Renal cortex interstitium (tissue), 11 donors: Measurements from ENCODE around the gene TC2N. TPM values are rescaled to one million over a fixed set of nuclear protein-coding genes. Genes with fewer than 3 reads are reported as not detected.
"Not testable (repeated sequence)": the region's sequence is repeated elsewhere in the genome, so short reads cannot be mapped to it uniquely, and the experiment has no call there.

Experiments used
- DNase-seq, 11 donors: peaks; one replicate each; pipeline ENCODE4 v3.0.0-alpha.2; 2013; ENCODE audit warnings: low read depth in 9 of 11, low spot score in 4 of 11; ENCODE audit errors: extremely low read depth in 1 of 11
- polyA plus RNA-seq, 3 donors: library from polyadenylated mRNA; unstranded; fragments of 120-200 nt; gene quantifications; one replicate each; pipeline ENCODE4 v1.2.1, GENCODE V29; 2013; ENCODE audit not compliant: insufficient read length in 3 of 3

Gene TC2N
- polyA plus RNA-seq, 3 donors: 7.9 to 34.9 (median 14.3) TPM

GRCh38 chr14:91844029-91844428 lies 23.3 kb downstream of the TC2N start:
- no peak for DNase-seq

- DNase-seq: no peak
Observed at GRCh38 chr14:91843437-91843836, 23.9 kb downstream of the TC2N start.

- DNase-seq: no peak
Observed at GRCh38 chr14:91841065-91841464, 26.3 kb downstream of the TC2N start.

GRCh38 chr14:91839749-91840148 lies 27.6 kb downstream of the TC2N start:
- no peak for DNase-seq

GRCh38 chr14:91837076-91837475 lies 30.3 kb downstream of the TC2N start:
- DNase-seq: no peak

- DNase-seq: peak; percentile 20 to 72 (median 49)
Observed at GRCh38 chr14:91835920-91836843, 31.2 kb downstream of the TC2N start.

- DNase-seq: no peak
Observed at GRCh38 chr14:91835197-91835919, 32.0 kb downstream of the TC2N start.

- no peak for DNase-seq
Observed at GRCh38 chr14:91834571-91834970, 32.8 kb downstream of the TC2N start.

- DNase-seq: no peak
Observed at GRCh38 chr14:91831337-91831736, 36.0 kb downstream of the TC2N start.

GRCh38 chr14:91830777-91831176 lies 36.6 kb downstream of the TC2N start:
- no peak for DNase-seq

GRCh38 chr14:91829511-91829910 lies 37.8 kb downstream of the TC2N start:
- no peak for DNase-seq

- no peak for DNase-seq
Observed at GRCh38 chr14:91827746-91828145, 39.6 kb downstream of the TC2N start.

- no peak for DNase-seq
Observed at GRCh38 chr14:91817566-91818325, 49.6 kb downstream of the TC2N start.

- no peak for DNase-seq
Observed at GRCh38 chr14:91814317-91814716, 53.0 kb downstream of the TC2N start.

- no peak for DNase-seq
Observed at GRCh38 chr14:91810699-91811098, 56.6 kb downstream of the TC2N start.

- no peak for DNase-seq
Observed at GRCh38 chr14:91806716-91807115, 60.6 kb downstream of the TC2N start.

GRCh38 chr14:91806094-91806493 lies 61.2 kb downstream of the TC2N start:
- not testable (repeated sequence) for DNase-seq

GRCh38 chr14:91805659-91806058 lies 61.7 kb downstream of the TC2N start:
- no peak for DNase-seq

GRCh38 chr14:91801358-91801757 lies 66.0 kb downstream of the TC2N start:
- no peak for DNase-seq
